ENCODE measurements around the gene SIRPA. TPM values are rescaled to one million over a fixed set of nuclear protein-coding genes. Genes with fewer than 3 reads are reported as not detected.

SIRPA gene
- total RNA-seq, 1 donor from 2014 or later = 6.8 TPM

DNA sequence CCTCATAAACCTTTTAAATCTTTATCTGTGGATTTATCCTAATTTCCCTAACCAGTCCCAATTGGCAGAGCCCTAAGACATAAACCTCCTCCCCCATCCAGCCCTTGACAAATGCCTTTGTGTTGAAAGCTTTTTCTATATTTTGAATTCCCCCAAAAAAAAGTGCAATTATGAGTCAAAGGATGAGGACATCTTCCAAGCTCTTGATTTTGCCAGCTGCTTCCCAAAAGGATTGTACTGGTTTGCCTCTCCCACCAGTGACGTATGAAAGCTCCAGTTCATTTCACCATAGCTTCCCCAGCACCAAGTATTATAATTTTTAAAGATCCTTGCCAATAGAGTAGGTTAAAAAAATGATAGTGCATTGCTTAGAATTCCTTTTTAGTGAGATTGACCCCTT lies 38.9 kb downstream of the SIRPA start:
- Mint-ChIP-seq H3K4me1 (peaks cover 19% of the 10 kb centered on the region), H3K27me3 (ENCODE audit: low read depth) (no peaks in the 10 kb centered on the region), H3K4me3 (no peak overlapping the region), H3K36me3 (no peaks in the 10 kb centered on the region), H3K27ac (no peak overlapping the region), H3K9me3 (no peaks in the 10 kb centered on the region)
- no peak for DNase-seq (ENCODE audit: low spot score in 2 of 2, unreplicated experiment in 2 of 2)
- TF ChIP-seq CTCF (IDR thresholded peaks at IDR 0.05; ENCODE audit: unreplicated experiment) = no peak

- no peaks in the 10 kb centered on the region for H3K27me3 Mint-ChIP-seq (ENCODE audit: low read depth)
- no peak for DNase-seq (ENCODE audit: low spot score in 2 of 2, unreplicated experiment in 2 of 2)
- TF ChIP-seq CTCF (IDR thresholded peaks at IDR 0.05; ENCODE audit: unreplicated experiment) = no peak
- H3K27ac Mint-ChIP-seq = no peak overlapping the region
- H3K4me1 Mint-ChIP-seq = peaks cover 16% of the 10 kb centered on the region
- H3K36me3 Mint-ChIP-seq = no peaks in the 10 kb centered on the region
- no peaks in the 10 kb centered on the region for H3K9me3 Mint-ChIP-seq
- H3K4me3 Mint-ChIP-seq = no peak overlapping the region
Measured at GRCh38 chr20:1934721-1935573, 39.7 kb downstream of the SIRPA start.

- TF ChIP-seq CTCF (IDR thresholded peaks at IDR 0.05; ENCODE audit: unreplicated experiment) = no peak
- H3K4me1 Mint-ChIP-seq = peaks cover 16% of the 10 kb centered on the region
- H3K4me3 Mint-ChIP-seq = no peak overlapping the region
- no peaks in the 10 kb centered on the region for H3K27me3 Mint-ChIP-seq (ENCODE audit: low read depth)
- H3K9me3 Mint-ChIP-seq = no peaks in the 10 kb centered on the region
- DNase-seq (ENCODE audit: low spot score in 2 of 2, unreplicated experiment in 2 of 2) = no peak
- no peak overlapping the region for H3K27ac Mint-ChIP-seq
- no peaks in the 10 kb centered on the region for H3K36me3 Mint-ChIP-seq
Measured at GRCh38 chr20:1935696-1936366, 40.6 kb downstream of the SIRPA start.

GRCh38 chr20:1937316-1937976 lies 42.2 kb downstream of the SIRPA start:
- H3K27ac Mint-ChIP-seq = no peak overlapping the region
- no peaks in the 10 kb centered on the region for H3K36me3 Mint-ChIP-seq

More at GRCh38 chr20:1937316-1937976, 42.2 kb downstream of the SIRPA start:
- Mint-ChIP-seq H3K27me3 (ENCODE audit: low read depth) (no peaks in the 10 kb centered on the region), H3K9me3 (no peaks in the 10 kb centered on the region), H3K4me3 (no peak overlapping the region), H3K4me1 (peaks cover 24% of the 10 kb centered on the region)
- TF ChIP-seq CTCF (IDR thresholded peaks at IDR 0.05; ENCODE audit: unreplicated experiment) = no peak
- DNase-seq (ENCODE audit: low spot score in 2 of 2, unreplicated experiment in 2 of 2) = no peak
